LNCAP (cell line): ENCODE data around the gene WDR38.

Source experiments
- CTCF ChIP-seq: fragments of 450-650 bp; IDR thresholded peaks from 2 replicates; pipeline ENCODE4 v1.5.1; 2017; ENCODE audit warnings: mild to moderate bottlenecking

The WDR38 gene

GRCh38 chr9:124869986-124870560 is 16.8 kb downstream of the WDR38 start:
- TF ChIP-seq CTCF, result no peak

- no peak for TF ChIP-seq CTCF
Measured at GRCh38 chr9:124870723-124871122, 17.5 kb downstream of the WDR38 start.

GRCh38 chr9:124871156-124871561 is 17.9 kb downstream of the WDR38 start:
- no peak for TF ChIP-seq CTCF

- TF ChIP-seq CTCF, result no peak
Measured at GRCh38 chr9:124873664-124874063, 20.4 kb downstream of the WDR38 start.

- no peak for TF ChIP-seq CTCF
Measured at GRCh38 chr9:124875501-124875900, 22.2 kb downstream of the WDR38 start.

- no peak for TF ChIP-seq CTCF
Measured at GRCh38 chr9:124877021-124877782, 23.9 kb downstream of the WDR38 start.

GRCh38 chr9:124878021-124878420 is 24.8 kb downstream of the WDR38 start:
- TF ChIP-seq CTCF, result no peak

- no peak for TF ChIP-seq CTCF
Measured at GRCh38 chr9:124878518-124878917, 25.3 kb downstream of the WDR38 start.
